ENCODE results near the gene LUM. TPM values are rescaled to one million over a fixed set of nuclear protein-coding genes. Genes with fewer than 3 reads are reported as not detected.

LUM gene
- total RNA-seq, 1 experiment from 2014 or later: 0.23 TPM

GRCh38 chr12:91139286-91139685 is 28.0 kb upstream of the LUM start:
- no peak for TF ChIP-seq SIN3A (IDR thresholded peaks at IDR 0.05; ENCODE audit: borderline replicate concordance, insufficient read depth, low read depth, low read length)
- TF ChIP-seq CTCF (IDR thresholded peaks at IDR 0.05): no peak
- no peak for TF ChIP-seq REST (IDR thresholded peaks at IDR 0.05; ENCODE audit: insufficient read depth in 1 of 2, low read depth in 2 of 2, low read length in 1 of 2)
- no peak for TF ChIP-seq POLR2AphosphoS5 (IDR thresholded peaks at IDR 0.05; ENCODE audit: low read depth, low read length)
- no peak for TF ChIP-seq TCF7L2 (IDR thresholded peaks at IDR 0.05; ENCODE audit: low read depth, low read length)
- CTCF ChIA-PET: no interaction called here
- H3K36me3 ChIP-seq (ENCODE audit: control insufficient read depth, insufficient read depth, low read length): no peaks in the 10 kb centered on the region
- intact Hi-C loops (cut with micrococcal nuclease; ENCODE audit: unreplicated experiment) (no loop called here), in situ Hi-C loops (cut with HindIII; ENCODE audit: low pct_unique_long_range_greater_than_20kb, low sequenced_read_pairs) (no loop called here)
- no peak overlapping the region for H3K27ac ChIP-seq (ENCODE audit: low read length)
- H3K4me1 ChIP-seq (ENCODE audit: control insufficient read depth, insufficient read depth, low read length): no peaks in the 10 kb centered on the region
- no peaks in the 10 kb centered on the region for H3K9me3 ChIP-seq (ENCODE audit: control insufficient read depth, insufficient read depth, low read depth, low read length)
- H3K4me3 ChIP-seq (ENCODE audit: low read depth in 2 of 2, low read length in 2 of 2): no peak overlapping the region
- ATAC-seq (no peak), DNase-seq (ENCODE audit: low read depth, low spot score) (no peak)
- H3K27me3 ChIP-seq (ENCODE audit: control insufficient read depth, insufficient read depth, low read length): no peaks in the 10 kb centered on the region
- no TSS peak for BruUV-seq (replicated peaks)
- POLR2A ChIA-PET: no interaction called here

GRCh38 chr12:91138337-91138920 is 27.1 kb upstream of the LUM start:
- TF ChIP-seq TCF7L2 (IDR thresholded peaks at IDR 0.05; ENCODE audit: low read depth, low read length) (no peak), REST (IDR thresholded peaks at IDR 0.05; ENCODE audit: insufficient read depth in 1 of 2, low read depth in 2 of 2, low read length in 1 of 2) (no peak), POLR2AphosphoS5 (IDR thresholded peaks at IDR 0.05; ENCODE audit: low read depth, low read length) (no peak), CTCF (IDR thresholded peaks at IDR 0.05) (no peak), SIN3A (IDR thresholded peaks at IDR 0.05; ENCODE audit: borderline replicate concordance, insufficient read depth, low read depth, low read length) (no peak)
- intact Hi-C loops (cut with micrococcal nuclease; ENCODE audit: unreplicated experiment) (no loop called here), in situ Hi-C loops (cut with HindIII; ENCODE audit: low pct_unique_long_range_greater_than_20kb, low sequenced_read_pairs) (no loop called here)
- ChIA-PET POLR2A (no interaction called here), CTCF (no interaction called here)
- Histone ChIP-seq H3K4me1 (ENCODE audit: control insufficient read depth, insufficient read depth, low read length) (no peaks in the 10 kb centered on the region), H3K36me3 (ENCODE audit: control insufficient read depth, insufficient read depth, low read length) (no peaks in the 10 kb centered on the region), H3K27ac (ENCODE audit: low read length) (no peak overlapping the region), H3K4me3 (ENCODE audit: low read depth in 2 of 2, low read length in 2 of 2) (no peak overlapping the region), H3K27me3 (ENCODE audit: control insufficient read depth, insufficient read depth, low read length) (no peaks in the 10 kb centered on the region), H3K9me3 (ENCODE audit: control insufficient read depth, insufficient read depth, low read depth, low read length) (no peaks in the 10 kb centered on the region)
- DNase-seq (ENCODE audit: low read depth, low spot score) (no peak), ATAC-seq (no peak)
- BruUV-seq (replicated peaks): no TSS peak

Measured in Panc1 (cell line).